GM18519 (cell line): ENCODE results near the gene ALDOC.
A peak's percentile ranks its signal among the peaks of the same experiment; 100 is the strongest.
"Not testable (repeated sequence)": the region's sequence is repeated elsewhere in the genome, so short reads cannot be mapped to it uniquely, and the experiment has no call there.

Source experiments
- ATAC-seq: cut with Tn5 transposase; IDR thresholded peaks from one replicate; pipeline ENCODE4 v1.9.1; 2021; ENCODE audit warnings: mild to moderate bottlenecking, moderate library complexity; ENCODE audit not compliant: unreplicated experiment, low FRiP score

The ALDOC gene

DNA sequence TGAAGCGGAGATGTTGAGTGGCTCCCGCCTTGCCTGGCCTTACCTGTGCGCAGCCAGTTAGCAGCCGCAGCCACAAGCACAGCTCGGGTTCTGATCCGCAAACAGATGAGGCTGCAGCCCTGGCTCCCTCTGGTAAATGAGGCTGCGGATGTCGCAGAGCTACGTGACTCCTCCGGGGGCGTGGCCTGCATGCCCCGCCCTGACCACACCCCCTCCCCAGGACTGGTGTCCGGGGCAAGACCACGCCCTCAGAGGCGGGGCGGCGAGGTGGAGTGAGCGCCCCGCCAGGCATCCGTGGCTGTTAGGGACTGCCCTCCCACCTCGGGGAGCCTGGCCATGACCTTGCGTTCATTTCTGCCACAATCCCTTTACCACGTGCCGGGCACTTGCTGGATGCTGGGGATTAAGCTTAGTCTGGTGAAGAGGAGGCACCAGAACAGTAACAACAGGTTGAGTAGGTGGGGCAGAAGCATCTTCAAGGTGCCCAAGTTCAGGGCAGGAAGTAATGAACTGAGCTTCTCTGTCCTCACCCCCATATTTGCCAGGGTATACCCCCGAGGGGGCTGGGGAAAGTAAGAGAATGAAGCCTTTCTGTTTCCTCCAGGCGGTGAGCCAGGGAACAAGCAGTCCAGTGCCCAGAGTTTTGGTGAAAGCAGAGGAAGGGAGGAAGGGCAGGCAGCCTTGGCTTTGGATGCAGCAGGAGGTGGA is at the start of gene ALDOC:
Gene ALDOC, minus strand, starts transcription at position 138 of the 708 bp plus-strand sequence. CDS start 1,363 bp downstream, outside the sequence.
- peak; percentile 57 for ATAC-seq

DNA sequence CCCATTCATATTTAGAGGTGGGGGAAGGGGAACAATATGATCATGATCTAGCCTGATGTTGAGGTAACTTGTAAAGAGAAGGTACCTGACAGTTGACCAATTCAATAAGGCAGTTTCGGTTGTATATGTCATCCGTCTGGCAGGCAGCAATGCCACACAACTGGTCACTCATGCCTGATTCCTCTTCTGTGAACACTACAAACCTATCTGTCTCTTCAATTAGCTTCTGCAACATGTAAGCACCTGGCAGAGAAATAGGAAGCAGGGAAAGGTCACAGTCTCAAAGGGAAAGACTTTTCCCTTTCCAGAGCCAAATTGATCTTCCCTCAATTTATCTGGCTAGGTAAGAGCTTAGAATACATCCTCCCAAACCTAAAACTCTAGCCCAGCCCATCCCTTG is 47.5 kb upstream of the ALDOC start:
- ATAC-seq = no peak

DNA sequence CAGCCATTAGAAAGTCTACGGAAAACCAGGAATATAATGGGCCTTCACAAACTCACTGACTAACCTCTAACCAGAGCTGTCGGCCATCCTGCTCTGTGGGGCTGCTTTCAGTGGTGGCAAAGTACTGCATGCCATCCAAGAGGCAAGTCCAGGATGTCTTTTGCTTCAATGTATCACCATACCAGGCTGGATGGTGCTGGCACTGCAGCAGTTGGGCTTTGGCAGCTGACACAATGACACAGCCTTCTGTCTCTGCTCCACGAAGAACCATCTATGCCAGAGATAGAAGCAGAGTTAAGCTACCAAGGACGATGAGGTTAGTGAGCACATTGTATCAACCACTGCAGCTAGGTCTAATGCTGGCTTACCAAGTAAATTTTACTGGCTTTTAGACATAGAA is 47.0 kb upstream of the ALDOC start:
- ATAC-seq = no peak

DNA sequence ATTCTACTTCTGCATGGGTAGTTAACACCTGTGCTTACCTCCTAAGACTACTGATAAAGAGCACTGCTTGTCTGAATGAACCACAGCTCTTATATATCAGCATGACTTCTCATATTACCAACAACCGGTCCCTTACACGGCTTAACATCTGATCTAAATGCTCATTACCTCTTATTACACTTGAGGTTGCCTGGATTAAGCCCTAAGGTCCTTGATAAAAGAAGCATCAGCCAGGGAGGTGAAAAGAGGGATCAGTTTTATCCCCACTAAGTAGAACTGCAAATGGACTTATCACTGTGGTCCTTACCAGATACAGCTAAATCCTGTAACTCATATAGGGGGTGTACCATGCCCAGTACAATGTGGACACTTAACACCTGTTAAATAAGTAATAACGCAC is 45.5 kb upstream of the ALDOC start:
- ATAC-seq = no peak

DNA sequence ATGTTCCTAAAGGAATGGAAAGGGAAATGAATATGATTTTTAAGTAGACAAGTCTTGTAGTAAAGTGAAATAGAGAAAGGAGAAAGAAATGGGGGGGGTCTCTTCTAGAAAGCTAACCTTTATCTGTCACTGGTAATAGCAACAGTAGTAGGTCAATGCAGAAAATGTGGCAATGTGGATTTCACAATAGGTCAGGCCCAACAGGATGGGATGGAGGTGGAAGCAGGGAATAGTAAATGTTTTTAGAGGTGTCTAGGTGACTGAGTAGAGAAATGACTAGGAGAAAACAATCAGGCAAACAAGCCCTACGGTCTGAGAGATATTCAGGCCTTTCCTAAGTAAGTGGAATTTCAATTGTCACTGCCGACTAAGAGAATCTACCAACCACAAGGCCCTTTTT is 43.3 kb upstream of the ALDOC start:
- no peak for ATAC-seq

DNA sequence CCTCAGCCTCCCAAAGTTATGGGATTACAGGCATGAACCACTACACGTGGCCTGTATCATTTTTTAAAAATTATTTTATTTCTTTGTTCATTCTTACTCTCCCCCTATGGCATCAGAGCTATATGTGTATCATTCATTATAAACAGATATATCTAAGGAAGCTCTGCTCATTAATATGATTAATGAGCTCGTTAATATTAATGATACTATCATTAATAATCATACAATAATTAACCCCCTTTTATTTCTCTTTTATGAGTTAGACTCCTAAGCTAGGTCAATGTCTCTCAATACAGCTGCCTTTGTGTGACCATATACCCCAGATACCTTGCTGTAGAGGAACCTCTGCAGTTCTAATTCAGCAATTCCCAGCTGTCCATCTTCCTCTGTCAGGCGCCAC is 41.8 kb upstream of the ALDOC start:
- no peak for ATAC-seq

DNA sequence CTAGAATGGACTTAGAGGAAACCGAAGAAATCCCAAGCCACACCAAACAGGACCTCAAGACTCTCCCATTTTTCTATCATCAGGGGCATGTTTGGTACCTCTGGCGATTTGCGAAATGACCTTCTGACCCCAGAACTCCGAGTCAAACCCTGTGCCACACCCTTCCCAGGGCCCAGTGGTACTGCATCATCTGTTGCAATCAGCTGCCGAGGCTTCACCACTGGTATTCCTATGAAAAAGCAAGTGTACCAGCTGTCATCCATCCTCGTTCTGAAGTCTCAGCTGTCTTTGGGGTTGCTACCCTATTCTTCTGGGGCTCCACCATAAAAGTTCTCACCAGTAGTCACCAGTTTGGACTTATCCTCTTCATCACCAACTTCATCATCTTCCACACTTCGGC is 39.6 kb upstream of the ALDOC start:
- no peak for ATAC-seq

DNA sequence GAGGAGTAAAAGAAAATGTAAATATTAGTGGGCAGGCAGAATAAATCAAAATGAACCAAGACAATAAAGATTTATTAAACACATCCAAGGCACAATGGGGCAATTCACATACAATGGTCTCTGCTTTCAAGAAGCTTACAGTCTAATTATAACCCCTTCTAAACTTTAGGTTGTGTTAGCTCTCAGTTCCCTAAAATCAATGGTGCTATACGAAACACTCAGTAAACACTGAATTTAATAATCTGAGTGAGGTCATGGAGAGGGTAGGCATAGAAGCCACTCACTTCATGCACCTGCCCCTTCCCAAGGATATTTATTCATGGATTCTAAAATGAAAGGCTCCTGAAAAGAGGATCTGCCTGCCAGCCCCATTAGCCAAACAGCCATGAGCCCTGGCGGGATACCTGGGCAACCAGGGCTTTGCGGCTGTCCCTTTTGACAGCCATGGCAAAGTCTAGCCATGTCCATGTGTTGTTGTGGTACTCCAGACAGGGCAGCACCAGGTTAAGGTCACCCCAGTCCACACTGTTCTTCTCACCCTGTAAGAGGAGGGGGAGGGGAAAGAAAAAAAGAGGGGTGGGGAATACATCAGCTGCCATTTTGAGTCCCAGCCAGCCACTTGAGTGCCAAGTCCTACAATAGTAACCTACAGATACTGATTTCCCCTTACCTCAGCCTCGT is 38.7 kb upstream of the ALDOC start:
- ATAC-seq = no peak

DNA sequence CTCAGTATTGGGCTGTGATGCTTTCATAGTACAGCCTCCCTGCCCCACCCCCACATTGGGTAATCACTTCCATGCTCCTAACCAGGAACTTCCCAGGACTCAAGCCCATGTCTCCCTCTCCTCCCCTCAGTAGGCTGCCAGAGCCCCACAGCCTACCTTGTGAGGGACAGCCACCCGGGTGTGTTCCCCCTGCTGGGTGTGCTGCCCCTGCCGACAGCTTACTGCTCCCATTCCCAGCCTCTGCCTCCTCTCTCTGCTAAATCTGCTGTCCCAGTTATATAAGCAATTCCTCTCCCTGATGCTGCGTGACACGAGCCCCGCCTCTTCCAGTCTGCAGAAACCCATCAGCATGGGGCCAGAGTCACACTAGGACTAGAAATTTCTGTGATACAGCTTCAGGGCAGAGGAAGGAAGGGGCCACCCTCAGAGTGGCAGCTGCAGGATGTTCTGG is 37.3 kb upstream of the ALDOC start, which contains the start of gene RSKR:
Gene RSKR, minus strand, starts transcription at position 255 of the 451 bp plus-strand sequence. Its CDS starts 24 bp downstream, at position 231.
- ATAC-seq = no peak

DNA sequence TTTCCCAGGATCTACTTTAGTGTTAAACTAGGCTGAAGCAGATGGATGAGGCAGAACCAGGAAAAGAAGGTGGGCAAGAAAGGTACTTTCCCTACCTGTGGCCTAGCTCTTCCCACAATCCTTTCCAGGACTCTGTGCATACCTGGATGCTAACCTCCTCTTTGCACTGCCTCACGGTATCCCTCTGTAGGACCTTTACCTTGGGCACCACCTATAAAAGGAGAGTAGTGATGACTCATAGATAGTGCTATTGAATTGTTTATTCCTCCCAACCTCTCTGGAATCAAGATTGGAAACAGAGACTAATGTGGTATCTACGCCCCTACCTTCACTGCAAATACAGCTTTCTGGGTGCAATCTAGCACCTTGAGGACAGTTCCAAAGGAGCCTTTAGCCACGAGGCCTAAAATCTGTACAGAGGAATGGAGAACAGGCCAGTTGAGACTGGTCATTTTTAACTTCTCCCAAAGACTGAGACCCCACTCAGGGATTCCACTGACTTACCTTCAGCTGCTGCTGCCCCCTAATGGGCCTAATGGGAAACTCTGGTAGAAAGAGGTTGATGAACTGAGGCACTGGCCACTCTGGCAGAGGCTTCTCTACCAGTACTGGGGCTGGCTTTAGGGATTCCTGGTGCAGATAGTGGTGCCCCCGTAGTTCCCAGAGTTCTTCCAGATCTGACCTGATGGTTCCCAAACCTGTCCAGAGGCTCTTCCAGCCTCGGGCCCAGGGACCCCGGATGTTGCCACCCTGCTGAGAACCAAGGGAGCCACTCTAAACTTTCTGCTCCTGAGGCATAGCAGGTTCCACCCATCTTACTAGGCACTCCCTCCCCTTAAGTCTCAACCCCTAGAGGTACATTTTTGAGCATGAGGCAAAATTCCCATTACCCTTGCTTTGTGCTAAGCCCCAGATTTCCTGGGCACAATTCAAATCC is 36.5 kb upstream of the ALDOC start:
- ATAC-seq = no peak

DNA sequence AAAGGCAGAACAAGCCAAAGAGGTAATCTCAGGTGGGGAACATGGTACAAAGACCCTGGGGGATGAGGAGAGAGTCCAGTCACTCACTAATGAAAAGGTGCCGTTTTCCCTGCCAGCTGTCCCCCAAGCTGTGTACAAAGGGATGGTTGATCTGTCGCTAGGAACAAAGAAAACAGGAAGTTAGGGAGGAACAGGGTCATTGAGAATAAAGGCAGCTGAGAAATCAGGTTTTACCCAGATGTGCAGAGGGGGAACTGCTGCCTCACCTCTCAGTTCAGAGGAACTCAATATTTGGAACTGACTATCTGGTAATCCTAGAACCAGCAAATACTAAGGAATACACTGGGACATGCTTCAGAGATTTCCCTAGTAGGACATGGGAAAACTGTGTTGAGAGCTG is 35.8 kb upstream of the ALDOC start:
- ATAC-seq = no peak

DNA sequence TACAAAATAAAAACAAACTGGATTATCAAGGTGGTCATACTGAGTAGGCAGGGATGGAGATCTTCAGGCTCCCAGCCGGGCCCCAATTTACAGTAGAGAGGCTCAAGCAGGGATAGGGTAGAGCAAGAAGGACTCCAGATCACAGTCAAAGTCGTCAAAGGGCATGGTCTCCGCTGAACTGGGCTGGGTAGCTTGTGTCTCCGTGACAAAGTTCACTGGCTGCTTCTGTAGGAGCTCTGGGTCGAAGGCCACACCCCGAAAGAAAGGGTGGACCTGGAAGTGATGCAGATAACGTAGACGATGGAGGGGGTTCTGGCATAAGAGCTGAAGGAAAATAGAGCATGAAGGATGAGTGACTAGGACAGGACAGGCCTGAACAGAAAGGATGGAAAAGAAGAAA is 33.7 kb upstream of the ALDOC start:
- no peak for ATAC-seq

DNA sequence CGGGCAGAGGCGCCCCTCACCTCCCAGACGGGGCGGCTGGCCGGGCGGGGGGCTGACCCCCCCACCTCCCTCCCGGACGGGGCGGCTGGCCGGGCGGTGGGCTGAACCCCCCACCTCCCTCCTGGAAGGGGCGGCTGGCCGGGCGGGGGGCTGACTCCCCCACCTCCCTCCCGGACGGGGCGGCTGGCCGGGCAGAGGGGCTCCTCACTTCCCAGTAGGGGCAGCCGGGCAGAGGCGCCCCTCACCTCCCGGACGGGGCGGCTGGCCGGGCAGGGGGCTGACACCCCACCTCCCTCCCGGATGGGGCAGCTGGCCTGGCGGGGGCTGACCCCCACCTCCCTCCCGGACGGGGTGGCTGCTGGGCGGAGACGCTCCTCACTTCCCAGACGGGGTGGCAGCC is 27.3 kb upstream of the ALDOC start:
- not testable (repeated sequence) for ATAC-seq

DNA sequence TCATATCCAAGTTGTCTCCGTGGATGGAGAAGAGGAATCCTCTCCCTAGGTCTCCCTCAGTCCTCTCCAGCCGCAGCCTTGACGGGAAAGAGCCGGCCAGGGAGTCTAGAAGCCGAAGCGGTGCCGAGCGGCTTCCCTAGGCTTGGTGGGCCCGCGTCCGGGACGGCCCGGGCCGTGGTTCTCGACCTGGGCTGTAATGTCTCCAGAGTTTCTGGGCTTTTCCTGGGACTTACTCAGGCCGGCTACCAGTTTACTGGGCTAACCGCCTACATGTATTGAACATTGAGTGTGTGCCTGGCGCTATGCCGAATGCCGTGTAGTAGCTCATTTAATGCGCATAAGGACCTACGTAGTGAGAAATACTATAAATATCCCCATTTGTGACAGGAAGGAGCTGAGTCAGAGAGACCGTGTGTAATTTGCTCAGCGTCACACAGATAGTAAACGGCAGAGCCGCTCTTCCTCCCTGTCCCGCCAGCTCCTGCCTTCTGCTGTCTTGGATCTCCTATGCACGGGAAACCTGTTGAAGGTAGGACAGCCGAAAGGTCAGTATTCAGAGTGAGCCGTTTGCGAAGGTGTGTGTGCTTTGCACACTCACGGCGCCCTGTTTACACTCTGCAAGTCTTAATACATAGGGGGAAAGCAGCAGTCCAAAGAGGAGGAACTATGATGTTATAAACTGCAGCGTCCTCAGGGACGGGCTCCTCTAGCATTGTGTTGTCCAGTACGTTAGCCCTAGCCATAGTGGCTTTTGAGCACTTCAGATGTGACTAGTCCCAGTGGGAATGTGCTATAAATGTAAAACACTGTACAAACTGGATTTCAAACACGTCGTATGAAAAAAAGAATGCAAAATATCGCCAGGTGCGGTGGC is 22.9 kb upstream of the ALDOC start:
- ATAC-seq = peak; percentile 38

DNA sequence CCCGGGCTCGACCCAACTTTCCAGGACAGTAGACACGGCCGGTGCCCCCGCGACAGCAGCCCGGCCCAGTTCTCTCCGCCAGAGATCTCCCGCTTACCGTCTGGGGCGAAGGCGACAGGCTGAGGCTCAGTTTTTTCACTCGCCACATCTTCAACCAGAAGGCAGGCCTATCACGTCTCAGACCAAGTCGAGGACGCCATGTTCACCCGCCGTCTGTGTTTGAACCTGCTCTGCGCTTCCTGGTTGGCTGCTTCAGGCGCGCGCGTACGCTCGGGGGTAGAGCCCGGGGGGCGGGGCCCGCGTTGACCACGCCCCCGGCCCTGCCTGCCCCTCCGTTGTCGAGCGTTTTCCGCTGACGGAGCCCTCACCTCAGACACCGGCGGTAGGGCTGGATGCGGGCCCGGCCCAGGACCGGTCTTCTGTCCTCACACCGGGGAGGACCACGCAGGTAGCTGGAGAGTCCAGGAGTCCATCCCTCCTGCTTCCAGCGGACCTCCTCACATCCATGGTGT is 22.2 kb upstream of the ALDOC start, which contains the start of gene SPAG5:
Gene SPAG5, minus strand, starts transcription at position 227 of the 512 bp plus-strand sequence. Its CDS starts 79 bp downstream, at position 148.
- peak; percentile 53 for ATAC-seq

DNA sequence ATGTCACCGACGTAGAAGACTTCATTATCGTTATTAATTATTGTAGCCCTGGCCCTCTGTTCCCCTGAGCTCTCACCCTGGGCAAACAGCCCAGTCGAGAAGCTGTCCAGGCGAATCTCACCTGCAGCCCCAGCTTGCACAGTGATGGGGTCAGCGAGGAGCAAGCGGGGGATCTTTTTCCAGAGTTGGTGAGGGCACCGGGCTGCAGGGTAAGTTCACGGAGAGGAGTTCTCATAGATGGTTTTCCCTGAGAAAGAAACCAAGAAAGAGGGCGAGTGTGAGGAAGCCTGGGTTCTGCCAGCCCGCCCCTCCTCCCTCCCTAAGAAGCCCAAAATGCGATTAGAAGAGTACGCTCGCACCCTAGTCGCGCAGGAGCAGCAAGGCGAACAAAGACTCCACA is 21.7 kb upstream of the ALDOC start:
- no peak for ATAC-seq

DNA sequence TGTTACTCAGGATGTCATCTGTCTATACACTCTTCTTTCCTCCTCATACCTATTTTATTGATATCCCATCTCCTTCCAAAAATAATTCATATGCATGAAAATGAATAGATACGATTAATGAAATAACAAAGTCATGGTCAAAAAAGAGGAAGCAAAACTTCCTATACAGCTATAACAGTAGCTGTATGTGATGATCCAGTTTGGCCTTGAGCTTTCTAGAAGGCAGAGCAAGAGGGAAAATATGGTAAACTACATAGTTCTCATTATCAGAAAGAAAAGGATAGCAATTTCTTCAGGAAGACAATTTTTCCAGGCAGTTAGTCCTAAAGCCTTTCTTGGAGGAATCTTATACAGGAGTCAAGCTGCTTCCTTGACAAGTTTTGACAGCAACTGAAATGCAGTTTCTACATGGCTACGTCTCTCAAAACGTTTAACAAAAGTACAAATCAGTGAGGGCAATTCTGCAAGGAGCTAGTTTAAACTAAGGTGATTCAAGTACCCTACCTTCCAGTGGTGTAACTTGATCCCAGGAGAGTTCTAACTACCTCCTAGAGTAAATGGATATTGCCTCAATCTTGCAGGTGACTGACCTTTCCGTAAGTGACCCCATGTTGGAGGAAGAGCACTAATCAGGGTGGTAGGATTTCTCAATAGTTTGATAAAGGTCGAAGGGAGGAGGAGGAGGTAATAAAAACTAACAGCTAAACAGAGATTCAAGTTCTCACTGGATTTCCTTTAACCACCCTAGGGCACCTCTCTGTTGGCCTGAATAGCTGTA is 21.1 kb upstream of the ALDOC start:
- ATAC-seq = no peak

DNA sequence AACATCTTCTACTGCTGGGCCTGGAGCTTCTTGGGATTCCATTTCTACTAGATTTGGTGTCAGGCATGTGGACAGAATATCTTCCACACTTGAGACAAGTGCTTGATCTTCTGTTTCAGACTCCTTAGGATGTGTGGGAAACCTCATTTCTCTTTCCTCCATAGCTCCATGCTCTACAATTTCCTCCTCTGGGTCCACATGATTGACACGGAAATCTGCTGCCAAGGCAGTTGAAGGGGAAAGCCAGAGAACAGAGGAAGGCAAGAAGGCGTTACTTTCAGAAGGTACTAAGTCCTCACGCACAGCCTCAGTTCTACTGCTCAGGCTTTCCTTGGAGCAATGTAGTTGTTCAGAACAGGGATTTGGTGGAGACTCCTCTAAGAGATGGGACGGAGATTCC is 15.6 kb upstream of the ALDOC start:
- no peak for ATAC-seq

DNA sequence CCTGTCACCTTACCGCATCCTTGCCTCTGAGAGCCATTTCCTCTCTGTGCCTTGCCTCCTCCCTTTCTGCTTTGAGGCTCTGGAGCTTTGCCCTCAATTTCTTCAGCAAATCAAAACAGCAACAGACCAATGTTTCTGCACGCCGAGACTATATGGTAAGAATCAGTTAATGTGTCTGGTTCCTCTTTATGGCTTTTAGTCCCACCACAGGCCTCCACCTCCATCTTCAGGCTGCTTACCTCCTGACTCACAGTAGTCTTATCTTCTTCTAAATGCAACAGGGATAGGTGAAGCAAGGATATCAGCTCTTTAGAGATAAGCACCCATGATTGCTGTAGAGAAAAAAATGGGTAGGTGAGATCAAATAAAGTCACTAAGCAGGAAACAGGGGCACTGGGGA is 9.2 kb upstream of the ALDOC start:
- ATAC-seq = no peak
